GM12801 (cell line): Measurements from ENCODE around the gene COP1.

ENCODE experiments used
- TF ChIP-seq, protein P1 (sequence below): IDR thresholded peaks from one replicate; pipeline ENCODE4 v1.5.1; 2011; ENCODE audit warnings: control low read depth; ENCODE audit not compliant: insufficient read length; ENCODE audit errors: extremely low read depth

The COP1 gene

DNA sequence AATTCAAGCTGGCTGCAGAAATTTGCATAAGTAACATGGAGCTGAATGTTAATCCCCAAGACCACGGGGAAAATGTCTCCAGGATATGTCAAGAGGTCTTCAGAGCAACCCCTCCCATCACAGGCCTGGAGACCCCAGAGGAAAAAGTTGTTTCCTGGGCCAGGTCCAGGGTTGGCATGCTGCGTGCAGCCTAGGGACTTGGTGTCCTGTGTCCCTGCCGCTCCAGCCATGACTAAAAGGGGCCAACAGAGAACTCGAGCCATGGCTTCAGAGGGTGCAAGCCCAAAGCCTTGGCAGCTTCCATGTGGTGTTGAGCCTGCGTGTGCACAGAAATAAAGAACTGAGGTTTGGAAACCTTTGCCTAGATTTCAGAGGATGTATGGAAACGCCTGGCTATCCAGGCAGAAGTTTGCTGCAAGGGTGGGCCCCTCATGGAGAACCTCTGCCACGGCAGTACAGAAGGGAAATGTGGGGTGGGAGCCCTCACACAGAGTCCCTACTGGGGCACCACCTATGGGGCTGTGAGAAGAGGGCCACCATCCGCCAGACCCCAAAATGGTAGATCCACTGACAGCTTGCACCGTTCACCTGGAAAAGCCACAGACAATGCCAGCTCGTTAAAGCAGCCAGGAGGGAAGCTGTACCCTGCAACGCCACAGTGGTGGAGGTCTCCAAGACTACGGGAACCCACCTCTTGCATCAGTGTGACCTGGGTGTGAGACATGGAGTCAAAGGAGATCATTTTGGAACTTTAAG is 222.9 kb downstream of the COP1 start:
- TF ChIP-seq, protein P1, sequence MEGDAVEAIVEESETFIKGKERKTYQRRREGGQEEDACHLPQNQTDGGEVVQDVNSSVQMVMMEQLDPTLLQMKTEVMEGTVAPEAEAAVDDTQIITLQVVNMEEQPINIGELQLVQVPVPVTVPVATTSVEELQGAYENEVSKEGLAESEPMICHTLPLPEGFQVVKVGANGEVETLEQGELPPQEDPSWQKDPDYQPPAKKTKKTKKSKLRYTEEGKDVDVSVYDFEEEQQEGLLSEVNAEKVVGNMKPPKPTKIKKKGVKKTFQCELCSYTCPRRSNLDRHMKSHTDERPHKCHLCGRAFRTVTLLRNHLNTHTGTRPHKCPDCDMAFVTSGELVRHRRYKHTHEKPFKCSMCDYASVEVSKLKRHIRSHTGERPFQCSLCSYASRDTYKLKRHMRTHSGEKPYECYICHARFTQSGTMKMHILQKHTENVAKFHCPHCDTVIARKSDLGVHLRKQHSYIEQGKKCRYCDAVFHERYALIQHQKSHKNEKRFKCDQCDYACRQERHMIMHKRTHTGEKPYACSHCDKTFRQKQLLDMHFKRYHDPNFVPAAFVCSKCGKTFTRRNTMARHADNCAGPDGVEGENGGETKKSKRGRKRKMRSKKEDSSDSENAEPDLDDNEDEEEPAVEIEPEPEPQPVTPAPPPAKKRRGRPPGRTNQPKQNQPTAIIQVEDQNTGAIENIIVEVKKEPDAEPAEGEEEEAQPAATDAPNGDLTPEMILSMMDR = no peak

DNA sequence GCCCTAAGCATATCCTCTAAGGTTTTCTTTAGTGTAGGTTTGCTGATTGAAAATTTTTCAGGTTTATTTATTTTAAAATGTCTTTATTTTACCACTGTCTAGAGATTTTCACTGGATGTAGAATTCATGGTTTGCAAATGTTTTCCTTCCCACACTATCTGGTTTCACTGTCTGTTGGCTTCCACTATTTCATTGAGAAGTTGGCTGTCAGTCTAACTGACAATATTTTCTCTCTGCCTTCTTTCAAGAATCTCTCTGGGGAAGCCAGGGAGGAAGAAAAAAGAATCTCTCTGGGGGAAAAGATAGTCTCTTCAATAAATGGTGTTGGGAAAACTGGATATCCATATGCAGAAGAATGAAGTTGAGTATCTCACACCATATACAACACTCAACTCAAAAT is 226.0 kb downstream of the COP1 start:
- TF ChIP-seq, protein P1 = no peak

DNA sequence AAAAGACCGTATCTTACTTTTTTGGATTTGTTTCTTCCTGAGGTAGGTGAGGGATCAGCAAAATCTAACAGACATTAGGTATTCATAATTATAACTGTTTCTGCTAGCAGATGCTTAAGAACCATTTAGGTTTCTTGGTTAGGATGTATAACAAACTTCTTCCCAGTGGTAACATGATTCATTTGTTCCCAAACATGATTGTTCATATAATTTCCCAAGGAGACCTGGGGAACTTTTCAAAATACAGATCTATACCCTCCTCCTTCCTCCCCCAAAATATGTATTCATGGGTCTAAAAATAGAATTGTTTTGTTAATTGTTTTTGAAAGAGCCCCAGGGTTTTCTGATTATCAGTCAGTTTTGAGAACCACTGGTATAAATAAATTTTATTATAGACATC is 228.2 kb downstream of the COP1 start:
- TF ChIP-seq, protein P1 = no peak

DNA sequence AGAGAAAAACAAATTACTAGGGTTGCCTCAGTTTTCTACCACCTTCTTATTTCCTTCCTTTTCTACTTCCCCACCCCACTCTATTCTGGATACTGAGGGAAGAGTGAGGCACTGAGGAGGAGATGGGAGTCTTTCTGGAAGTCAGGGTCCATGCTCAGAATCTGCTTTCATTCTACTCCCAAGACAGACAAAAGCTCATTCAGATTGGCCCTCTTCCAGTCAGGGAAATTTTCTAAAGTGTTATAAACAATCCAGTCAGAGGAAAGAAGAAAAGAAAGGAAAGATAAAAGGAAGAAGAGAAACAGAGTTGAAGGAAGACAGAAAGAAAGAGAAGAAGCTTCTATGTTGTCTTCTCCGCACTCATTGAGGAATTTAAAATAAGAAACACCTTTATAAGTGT is 228.6 kb downstream of the COP1 start:
- TF ChIP-seq, protein P1 = no peak

DNA sequence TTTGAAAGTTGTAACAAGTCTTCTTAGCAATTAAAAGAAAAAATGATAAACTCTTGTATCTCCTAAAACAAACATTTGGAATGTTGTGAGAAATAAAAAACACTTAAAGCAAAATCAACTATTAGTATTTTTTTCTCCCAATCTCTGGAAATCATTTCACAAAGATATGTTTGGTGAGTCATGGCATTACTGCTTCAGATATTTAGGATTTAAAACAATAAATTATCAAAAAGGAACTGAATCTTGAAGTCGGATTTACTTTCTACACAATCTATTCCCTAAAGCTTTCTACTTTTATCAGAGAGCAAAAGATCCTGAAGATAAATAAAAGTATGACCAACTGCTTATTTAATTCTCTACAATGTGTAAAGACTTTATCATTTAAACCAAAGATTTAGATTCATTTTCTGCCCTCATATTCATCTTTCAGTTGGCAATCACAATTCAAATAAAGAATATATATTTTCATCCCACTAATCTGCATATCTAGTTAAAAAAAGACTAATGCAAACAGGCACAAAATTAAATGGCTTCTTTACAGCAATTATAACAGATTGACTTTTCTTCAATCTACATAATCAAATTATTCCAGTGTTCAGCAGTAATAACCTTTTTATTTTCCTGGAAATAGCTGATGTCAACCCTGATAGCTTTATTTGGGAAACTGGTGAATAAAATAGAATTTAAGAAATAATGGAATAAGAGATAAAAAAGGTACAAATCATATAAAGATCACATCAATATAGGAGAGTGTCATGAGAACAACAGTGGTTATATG is 230.0 kb downstream of the COP1 start:
- TF ChIP-seq, protein P1 = no peak

DNA sequence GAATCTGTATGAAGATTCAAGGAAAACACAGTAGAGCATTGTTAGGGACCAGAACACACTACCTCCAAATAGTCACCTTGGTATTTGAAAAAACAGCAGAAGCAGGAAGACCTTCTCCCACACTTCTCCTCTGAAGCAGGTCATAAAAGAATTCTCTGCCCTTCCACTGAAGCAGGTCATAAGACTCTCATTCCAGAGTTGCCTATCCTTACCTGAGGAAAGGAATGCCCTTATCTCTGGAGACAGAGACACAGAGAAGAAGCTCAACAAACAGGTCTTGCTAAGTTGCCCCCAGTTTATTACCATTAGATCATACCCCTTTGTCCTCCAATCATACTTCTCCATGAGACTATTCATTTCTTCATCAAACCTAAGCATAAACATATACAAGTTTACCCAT is 237.9 kb downstream of the COP1 start:
- TF ChIP-seq, protein P1 = no peak

DNA sequence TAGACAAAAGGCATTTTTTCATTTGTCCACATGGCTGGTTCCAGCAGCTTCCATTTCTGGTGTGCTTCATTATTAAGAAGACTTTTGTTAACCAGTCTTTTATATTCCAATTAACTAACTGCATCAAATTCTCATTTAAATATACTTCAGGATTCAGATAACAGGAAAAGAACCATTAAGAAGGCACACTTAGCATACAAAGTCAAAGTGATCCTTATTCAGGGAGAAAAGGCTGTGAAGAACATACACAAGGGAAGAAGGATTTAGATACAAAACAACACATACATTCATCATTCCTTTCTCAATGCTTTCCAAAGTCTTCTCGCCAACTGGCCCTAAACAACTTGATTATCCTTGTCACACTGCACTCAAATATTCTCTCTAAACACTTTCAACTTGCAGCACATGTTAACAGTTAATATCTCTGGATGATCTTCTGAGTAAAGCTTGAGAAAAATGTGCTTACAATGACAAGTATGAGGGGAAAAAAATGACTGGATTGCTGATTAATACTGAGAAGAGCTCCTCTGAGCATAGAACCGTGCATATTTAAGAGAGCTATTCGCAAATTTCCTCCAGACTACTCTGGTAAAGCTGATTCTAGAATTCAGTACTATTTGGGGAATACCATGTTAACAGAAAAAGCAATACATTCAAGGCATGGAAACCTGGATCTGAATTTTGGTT is 238.5 kb downstream of the COP1 start:
- TF ChIP-seq, protein P1 = no peak
